K562 (cell line): Measurements from ENCODE around the gene PRKCSH. TPM values are rescaled to one million over a fixed set of nuclear protein-coding genes. Genes with fewer than 3 reads are reported as not detected.

Experiments used
- BCOR ChIP-seq: fragments of 450-650 bp; IDR thresholded peaks from 2 replicates; pipeline ENCODE4 v1.6.1; 2016
- BRF1 ChIP-seq: IDR thresholded peaks from 3 replicates; pipeline ENCODE4 v1.6.1; 2011; ENCODE audit warnings: borderline replicate concordance, mild to moderate bottlenecking; ENCODE audit not compliant: insufficient read length; ENCODE audit errors: extremely low read depth
- EHMT2 ChIP-seq: fragments of 450-650 bp; IDR thresholded peaks from 2 replicates; pipeline ENCODE4 v1.6.1; 2018; ENCODE audit warnings: antibody characterized with exemption
- ESRRA ChIP-seq: fragments of 450-650 bp; IDR thresholded peaks from 2 replicates; pipeline ENCODE4 v1.6.1; 2014; ENCODE audit warnings: low read depth, mild to moderate bottlenecking, moderate library complexity, borderline replicate concordance
- FOXJ2 ChIP-seq: fragments of 200-800 bp; sonication (Bioruptor generic); IDR thresholded peaks from 2 replicates; pipeline ENCODE4 v1.6.1; 2016; ENCODE audit warnings: missing genetic modification characterization, missing compliant biosample characterization
- FOXK1 ChIP-seq: sonication (generic); formaldehyde crosslinking; IDR thresholded peaks from 2 replicates; pipeline ENCODE4 v1.8.0; 2022; ENCODE audit warnings: missing genetic modification reagents, mild to moderate bottlenecking, borderline replicate concordance
- MXI1 ChIP-seq: IDR thresholded peaks from 2 replicates; pipeline ENCODE4 v1.6.1; 2011; ENCODE audit warnings: low read depth, mild to moderate bottlenecking, improper control_type of control experiment, low read length
- SAFB ChIP-seq: fragments of 200-400 bp; formaldehyde crosslinking; IDR thresholded peaks from 2 replicates; pipeline ENCODE4 v1.6.1; 2017; ENCODE audit warnings: low read depth, low read length, borderline replicate concordance
- ZNF696 ChIP-seq: fragments of 250-450 bp; sonication (Bioruptor Pico); conservative IDR thresholded peaks from 2 replicates; pipeline ENCODE4 v1.4.0; 2020; ENCODE audit warnings: mild to moderate bottlenecking, moderate library complexity
- polyA plus RNA-seq, 8 experiments: library from polyadenylated mRNA; depleted of rRNA in 4 of 8; stranded (reverse) in 5 of 8; unstranded in 3 of 8; fragments of >200 nt; fragmentation: Nextera tagmentation in 2 of 8; fragmentation: Illumina TruSeq in 1 of 8; extraction: Ambion mirVana in 2 of 8; extraction: Trizol in 1 of 8; gene quantifications; 2 replicates each; pipeline versions ENCODE4 v1.2.1 to v1.2.3, GENCODE V29; 2011 to 2014; ENCODE audit warnings: inconsistent platforms in 1 of 8, missing spikeins in 1 of 8
- total RNA-seq, 7 experiments: library from RNA; depleted of rRNA in 6 of 7; stranded (reverse); fragments of >200 nt in 6 of 7; fragmentation: Illumina TruSeq in 2 of 7; extraction: Trizol in 2 of 7; gene quantifications; 2 replicates each; pipeline versions ENCODE4 v1.2.1 to v1.2.3, GENCODE V29; 2011 to 2021; ENCODE audit warnings: low replicate concordance in 1 of 7
- TF ChIP-seq, protein P1 (sequence below), 3 experiments: fragments of 200-800 bp in 1 of 3; fragments of 250-450 bp in 1 of 3; fragments of 450-650 bp in 1 of 3; sonication (Bioruptor Pico) in 1 of 3; sonication (Bioruptor generic) in 1 of 3; formaldehyde crosslinking in 1 of 3; IDR thresholded peaks; 2 replicates each; pipeline versions ENCODE4 v1.6.1 to v1.8.0; 2016 to 2022; ENCODE audit warnings: mild to moderate bottlenecking in 2 of 3, missing genetic modification characterization in 2 of 3, missing compliant biosample characterization in 1 of 3, moderate library complexity in 1 of 3
- TF ChIP-seq, protein P2 (sequence below): fragments of 450-650 bp; formaldehyde crosslinking; IDR thresholded peaks from 2 replicates; pipeline ENCODE4 v1.4.0; 2020; ENCODE audit warnings: mild to moderate bottlenecking, moderate library complexity
- TF ChIP-seq, protein P3 (sequence below), 2 experiments: fragments of 450-650 bp; IDR thresholded peaks; 2 replicates each; pipeline ENCODE4 v1.6.1; 2016; ENCODE audit warnings: mild to moderate bottlenecking in 2 of 2, borderline replicate concordance in 1 of 2, low read depth in 1 of 2, moderate library complexity in 1 of 2

The PRKCSH gene
- total and polyA plus RNA-seq, 9 of the 15 experiments (the other 6 are each of a cell fraction or from before 2014, with no cell fraction given): 2.3 to 297 (median 48.1) TPM

DNA sequence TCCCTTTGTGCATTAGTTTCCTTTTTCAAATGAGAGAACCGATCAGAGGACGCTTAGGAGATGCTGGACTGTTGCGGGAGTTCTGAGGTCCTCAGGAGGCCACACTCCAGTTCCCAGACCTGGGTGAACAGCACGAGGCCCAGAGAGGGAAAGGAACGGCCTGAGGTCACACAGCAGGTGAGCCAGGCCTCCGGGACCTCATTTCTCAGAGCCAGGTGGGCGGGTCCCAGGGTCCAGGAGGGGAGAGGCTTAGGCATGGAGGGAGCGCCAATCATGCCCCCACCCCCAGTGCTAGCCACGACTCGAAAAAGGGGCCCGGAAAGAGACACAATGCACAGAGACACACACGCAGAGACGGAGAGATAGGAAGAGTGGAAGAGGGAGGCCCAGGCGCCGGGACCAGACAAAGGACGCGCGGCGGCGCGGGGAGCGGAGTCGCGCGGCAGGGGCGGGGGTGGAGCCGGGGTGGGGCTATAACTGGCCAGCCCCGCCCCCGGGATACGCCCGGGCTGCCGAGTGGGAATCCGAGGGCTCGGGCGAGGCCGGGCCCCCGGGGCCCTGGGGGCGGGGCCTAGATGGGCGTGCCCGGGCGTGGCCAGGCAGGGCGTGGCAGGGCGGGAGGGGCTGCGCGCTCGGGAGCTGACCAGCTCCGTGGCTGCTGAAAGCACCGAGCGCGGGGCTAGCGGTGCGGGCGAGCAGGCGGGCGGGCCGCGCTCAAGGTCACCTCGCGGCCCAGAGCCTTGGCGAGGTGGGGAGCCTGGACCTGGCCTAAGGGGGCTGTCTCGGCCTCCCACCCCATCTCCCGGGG, 43.9 kb downstream of the PRKCSH start (continued):
- TF ChIP-seq, protein P1, sequence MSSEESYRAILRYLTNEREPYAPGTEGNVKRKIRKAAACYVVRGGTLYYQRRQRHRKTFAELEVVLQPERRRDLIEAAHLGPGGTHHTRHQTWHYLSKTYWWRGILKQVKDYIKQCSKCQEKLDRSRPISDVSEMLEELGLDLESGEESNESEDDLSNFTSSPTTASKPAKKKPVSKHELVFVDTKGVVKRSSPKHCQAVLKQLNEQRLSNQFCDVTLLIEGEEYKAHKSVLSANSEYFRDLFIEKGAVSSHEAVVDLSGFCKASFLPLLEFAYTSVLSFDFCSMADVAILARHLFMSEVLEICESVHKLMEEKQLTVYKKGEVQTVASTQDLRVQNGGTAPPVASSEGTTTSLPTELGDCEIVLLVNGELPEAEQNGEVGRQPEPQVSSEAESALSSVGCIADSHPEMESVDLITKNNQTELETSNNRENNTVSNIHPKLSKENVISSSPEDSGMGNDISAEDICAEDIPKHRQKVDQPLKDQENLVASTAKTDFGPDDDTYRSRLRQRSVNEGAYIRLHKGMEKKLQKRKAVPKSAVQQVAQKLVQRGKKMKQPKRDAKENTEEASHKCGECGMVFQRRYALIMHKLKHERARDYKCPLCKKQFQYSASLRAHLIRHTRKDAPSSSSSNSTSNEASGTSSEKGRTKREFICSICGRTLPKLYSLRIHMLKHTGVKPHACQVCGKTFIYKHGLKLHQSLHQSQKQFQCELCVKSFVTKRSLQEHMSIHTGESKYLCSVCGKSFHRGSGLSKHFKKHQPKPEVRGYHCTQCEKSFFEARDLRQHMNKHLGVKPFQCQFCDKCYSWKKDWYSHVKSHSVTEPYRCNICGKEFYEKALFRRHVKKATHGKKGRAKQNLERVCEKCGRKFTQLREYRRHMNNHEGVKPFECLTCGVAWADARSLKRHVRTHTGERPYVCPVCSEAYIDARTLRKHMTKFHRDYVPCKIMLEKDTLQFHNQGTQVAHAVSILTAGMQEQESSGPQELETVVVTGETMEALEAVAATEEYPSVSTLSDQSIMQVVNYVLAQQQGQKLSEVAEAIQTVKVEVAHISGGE (CRISPR knock-in tag; IDR thresholded peaks at IDR 0.05): peak in 1 of 3 experiments; percentile 18; a peak in 1 of 6 replicates
- peak; percentile 53; the same call in 1 of the 2 replicates for TF ChIP-seq SAFB
- no peak for TF ChIP-seq BRF1
- TF ChIP-seq, protein P2, sequence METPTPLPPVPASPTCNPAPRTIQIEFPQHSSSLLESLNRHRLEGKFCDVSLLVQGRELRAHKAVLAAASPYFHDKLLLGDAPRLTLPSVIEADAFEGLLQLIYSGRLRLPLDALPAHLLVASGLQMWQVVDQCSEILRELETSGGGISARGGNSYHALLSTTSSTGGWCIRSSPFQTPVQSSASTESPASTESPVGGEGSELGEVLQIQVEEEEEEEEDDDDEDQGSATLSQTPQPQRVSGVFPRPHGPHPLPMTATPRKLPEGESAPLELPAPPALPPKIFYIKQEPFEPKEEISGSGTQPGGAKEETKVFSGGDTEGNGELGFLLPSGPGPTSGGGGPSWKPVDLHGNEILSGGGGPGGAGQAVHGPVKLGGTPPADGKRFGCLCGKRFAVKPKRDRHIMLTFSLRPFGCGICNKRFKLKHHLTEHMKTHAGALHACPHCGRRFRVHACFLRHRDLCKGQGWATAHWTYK: 0 out of 2 replicates have a peak, but pooled peaks have one; percentile 31
- peak; percentile 94 for TF ChIP-seq EHMT2
- TF ChIP-seq ZNF696 (CRISPR knock-in tag): no peak
- no peak for TF ChIP-seq FOXJ2 (tag)
- no peak for TF ChIP-seq FOXK1 (CRISPR knock-in tag)
- TF ChIP-seq MXI1: peak; percentile 75
- TF ChIP-seq, protein P3, sequence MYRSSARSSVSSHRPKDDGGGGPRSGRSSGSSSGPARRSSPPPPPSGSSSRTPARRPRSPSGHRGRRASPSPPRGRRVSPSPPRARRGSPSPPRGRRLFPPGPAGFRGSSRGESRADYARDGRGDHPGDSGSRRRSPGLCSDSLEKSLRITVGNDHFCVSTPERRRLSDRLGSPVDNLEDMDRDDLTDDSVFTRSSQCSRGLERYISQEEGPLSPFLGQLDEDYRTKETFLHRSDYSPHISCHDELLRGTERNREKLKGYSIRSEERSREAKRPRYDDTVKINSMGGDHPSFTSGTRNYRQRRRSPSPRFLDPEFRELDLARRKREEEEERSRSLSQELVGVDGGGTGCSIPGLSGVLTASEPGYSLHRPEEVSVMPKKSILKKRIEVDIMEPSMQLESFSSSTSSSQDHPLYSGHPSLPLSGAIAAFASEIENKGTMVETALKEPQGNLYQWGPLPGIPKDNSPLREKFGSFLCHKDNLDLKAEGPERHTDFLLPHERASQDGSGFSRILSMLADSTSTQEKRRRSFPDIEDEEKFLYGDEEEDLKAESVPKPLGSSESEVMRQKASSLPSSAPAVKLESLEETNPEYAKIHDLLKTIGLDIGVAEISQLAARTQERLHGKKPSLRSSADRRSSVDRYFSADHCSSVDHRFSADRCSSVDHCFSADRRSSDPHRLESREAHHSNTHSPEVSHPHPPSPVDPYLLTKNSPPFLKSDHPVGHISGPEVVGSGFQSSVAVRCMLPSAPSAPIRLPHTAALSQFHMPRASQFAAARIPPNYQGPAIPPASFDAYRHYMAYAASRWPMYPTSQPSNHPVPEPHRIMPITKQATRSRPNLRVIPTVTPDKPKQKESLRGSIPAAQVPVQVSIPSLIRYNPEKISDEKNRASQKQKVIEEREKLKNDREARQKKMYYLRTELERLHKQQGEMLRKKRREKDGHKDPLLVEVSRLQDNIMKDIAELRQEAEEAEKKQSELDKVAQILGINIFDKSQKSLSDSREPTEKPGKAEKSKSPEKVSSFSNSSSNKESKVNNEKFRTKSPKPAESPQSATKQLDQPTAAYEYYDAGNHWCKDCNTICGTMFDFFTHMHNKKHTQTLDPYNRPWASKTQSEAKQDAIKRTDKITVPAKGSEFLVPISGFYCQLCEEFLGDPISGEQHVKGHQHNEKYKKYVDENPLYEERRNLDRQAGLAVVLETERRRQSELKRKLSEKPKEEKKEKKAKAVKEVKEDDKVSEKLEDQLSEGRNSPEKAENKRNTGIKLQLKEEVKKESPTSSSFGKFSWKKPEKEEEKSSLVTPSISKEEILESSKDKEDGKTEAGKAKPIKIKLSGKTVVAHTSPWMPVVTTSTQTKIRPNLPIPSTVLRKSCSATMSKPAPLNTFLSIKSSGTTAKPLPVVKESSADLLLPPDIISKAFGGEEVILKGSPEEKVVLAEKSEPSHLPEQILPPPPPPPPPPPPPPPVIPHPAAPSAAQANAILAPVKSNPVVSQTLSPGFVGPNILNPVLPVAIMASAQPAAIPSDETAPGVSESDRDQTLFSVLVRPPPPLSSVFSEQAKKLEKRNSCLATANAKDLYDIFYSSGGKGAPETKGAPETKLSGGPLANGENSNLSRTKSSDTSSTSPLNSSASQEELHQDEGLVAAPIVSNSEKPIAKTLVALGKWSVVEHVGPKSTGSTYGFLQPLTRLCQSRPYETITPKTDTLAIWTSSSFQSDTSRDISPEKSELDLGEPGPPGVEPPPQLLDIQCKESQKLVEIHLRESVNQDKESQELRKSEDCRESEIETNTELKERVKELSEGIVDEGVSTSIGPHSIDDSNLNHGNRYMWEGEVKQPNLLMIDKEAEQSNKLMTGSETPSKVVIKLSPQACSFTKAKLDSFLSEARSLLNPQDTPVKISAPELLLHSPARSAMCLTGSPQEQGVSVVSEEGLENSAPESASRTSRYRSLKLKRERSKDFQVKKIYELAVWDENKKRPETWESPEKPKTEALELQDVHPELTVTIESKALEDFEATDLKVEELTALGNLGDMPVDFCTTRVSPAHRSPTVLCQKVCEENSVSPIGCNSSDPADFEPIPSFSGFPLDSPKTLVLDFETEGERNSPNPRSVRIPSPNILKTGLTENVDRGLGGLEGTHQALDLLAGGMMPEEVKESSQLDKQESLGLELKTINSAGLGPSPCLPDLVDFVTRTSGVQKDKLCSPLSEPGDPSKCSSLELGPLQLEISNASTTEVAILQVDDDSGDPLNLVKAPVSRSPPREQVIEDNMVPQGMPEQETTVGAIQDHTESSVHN (IDR thresholded peaks at IDR 0.05; ENCODE audit: borderline replicate concordance in 1 of 2, low read depth in 1 of 2): no peak
- TF ChIP-seq BCOR: peak; percentile 97
- peak; percentile 84; the same call in 1 of the 2 replicates for TF ChIP-seq ESRRA
